Omental fat pad (tissue), 4 donors: ENCODE results near the gene VSIG8. TPM values are rescaled to one million over a fixed set of nuclear protein-coding genes. Genes with fewer than 3 reads are reported as not detected.

ENCODE experiments used
- ATAC-seq: fragments of 150-250 bp; one replicate; pipeline ENCODE4 v1.9.1; 2016; ENCODE audit warnings: mild to moderate bottlenecking, moderate library complexity; ENCODE audit not compliant: low FRiP score
- DNase-seq: peaks from one replicate; pipeline ENCODE4 v3.0.0-alpha.2; 2019; ENCODE audit warnings: low spot score
- total RNA-seq, 4 donors: library from RNA; depleted of rRNA; stranded (reverse); fragments of >200 nt; gene quantifications; one replicate each; pipeline ENCODE4 v1.1.0, GENCODE V29; 2016
- TF ChIP-seq, protein P1 (sequence below), 3 donors: fragments of 450-650 bp; IDR thresholded peaks; one replicate each; pipeline ENCODE4 v1.5.1; 2016 to 2017; ENCODE audit warnings: antibody characterized with exemption in 3 of 3, mild to moderate bottlenecking in 3 of 3, moderate library complexity in 2 of 3

Gene VSIG8
- total RNA-seq, 4 donors from 2014 or later = not detected

DNA sequence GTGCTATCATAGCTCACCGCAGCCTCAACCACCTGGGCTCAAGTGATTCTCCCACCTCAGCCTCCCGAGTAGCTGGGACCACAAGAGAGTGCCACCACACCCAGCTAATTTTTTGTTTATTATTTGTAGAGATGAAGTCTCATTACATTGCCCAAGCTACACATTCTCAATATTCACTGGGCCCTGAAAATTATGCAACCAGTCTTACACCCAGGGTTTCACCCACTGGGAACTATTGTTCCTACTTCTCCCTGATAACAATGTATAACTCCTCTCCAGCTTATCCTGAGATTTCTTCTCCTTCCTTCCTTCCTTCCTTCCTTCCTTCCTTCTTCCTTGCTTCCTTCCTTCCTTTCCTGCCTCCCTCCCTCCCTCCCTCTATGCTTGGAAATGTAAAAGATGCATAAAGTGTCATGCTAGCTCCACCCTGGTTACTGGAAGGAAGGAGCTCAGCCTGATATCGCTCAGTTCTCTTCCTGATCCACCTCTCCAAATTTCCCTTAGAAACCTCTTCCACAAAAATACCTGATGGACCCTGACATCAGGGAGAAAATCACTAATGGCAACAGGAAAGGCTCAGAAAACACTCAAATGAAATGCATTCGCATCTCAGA lies 11.2 kb upstream of the VSIG8 start:
- no peak for DNase-seq
- TF ChIP-seq, protein P1, sequence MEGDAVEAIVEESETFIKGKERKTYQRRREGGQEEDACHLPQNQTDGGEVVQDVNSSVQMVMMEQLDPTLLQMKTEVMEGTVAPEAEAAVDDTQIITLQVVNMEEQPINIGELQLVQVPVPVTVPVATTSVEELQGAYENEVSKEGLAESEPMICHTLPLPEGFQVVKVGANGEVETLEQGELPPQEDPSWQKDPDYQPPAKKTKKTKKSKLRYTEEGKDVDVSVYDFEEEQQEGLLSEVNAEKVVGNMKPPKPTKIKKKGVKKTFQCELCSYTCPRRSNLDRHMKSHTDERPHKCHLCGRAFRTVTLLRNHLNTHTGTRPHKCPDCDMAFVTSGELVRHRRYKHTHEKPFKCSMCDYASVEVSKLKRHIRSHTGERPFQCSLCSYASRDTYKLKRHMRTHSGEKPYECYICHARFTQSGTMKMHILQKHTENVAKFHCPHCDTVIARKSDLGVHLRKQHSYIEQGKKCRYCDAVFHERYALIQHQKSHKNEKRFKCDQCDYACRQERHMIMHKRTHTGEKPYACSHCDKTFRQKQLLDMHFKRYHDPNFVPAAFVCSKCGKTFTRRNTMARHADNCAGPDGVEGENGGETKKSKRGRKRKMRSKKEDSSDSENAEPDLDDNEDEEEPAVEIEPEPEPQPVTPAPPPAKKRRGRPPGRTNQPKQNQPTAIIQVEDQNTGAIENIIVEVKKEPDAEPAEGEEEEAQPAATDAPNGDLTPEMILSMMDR (IDR thresholded peaks at IDR 0.05) = no peak
- ATAC-seq = no peak

DNA sequence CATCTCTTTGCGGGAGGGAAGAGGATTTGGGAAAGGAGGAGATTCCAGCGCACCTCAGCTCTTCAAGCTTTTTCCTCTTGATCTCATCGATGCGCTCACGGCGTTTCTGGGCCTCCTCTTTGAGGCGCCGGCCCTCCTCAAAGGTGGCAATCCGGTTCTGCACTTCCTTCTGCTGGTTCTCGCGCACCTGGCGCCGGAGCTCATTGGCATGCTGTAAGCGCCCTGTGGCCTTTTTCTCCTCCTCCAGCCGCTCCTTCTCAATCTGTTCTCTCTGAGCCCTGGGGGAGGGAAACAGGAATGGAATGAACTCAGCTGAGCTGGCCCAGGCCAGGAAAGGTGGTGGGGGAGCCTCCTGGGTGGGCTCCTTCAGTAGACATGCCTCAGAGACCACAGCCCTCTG lies 10.4 kb upstream of the VSIG8 start:
- TF ChIP-seq, protein P1 (IDR thresholded peaks at IDR 0.05) = no peak

DNA sequence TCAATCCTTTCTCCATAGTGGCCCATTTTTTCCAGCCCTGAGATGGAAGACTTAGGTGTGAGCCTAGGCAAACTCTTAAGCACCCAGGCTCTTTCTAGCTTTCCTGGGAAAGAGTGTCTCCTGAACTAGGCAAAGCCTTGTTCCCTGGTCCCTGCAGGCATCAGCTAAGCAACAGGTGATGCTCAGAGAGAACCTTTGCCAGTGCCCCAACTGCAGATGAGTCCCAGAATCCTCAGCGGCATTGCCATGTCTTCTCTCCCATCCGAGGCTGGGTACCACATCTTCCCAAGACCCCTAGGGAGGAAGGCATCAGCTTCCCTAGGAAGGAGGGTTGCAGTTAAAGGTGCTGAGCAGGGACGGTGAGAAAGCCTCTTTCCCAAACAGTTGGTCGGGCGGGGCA lies 8.2 kb upstream of the VSIG8 start:
- no peak for DNase-seq
- ATAC-seq = no peak
- TF ChIP-seq, protein P1 (IDR thresholded peaks at IDR 0.05) = no peak

More for the DNA sequence above, 10.4 kb upstream of the VSIG8 start:
- ATAC-seq (no peak), DNase-seq (no peak)

DNA sequence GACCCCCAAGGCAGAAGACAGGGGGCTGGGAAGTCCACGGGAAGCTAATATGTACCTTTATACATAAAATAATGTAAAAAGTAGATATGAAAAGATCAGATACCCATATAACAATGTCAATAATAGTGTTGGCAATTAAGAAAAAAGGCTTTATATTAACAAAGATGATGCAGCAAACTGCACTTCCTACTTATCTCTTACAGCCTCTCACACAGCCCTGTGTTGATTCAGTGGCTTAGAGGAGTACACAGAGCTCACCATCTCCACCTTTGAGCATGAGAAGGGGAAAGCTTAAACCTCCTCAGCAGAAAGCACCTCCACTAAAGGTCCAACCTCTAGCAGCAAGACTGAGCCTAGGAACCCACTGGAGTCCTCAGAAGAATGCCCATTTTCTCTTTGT lies 7.2 kb upstream of the VSIG8 start:
- TF ChIP-seq, protein P1 (IDR thresholded peaks at IDR 0.05) = no peak
- DNase-seq (no peak), ATAC-seq (no peak)

DNA sequence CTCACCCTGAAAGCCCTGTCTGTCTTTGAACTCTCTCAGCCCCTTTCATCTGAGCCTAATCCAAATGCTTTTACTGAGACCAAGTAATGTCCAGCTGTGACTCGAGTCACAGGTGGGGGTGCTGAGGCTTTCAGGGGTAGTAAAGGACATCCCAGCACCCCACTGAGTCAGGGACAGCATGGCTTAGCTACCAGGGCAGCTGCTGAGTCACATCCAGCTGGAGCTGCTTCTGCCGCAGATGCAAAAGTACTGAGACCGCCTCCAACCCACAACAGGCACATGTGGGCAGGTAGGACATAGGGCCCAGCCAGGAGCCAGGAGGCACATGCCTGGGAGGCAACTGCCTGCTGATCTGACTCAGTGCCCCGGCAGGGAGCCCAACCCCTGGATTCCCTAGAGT lies 6.7 kb upstream of the VSIG8 start:
- no peak for ATAC-seq
- DNase-seq = no peak
- TF ChIP-seq, protein P1 (IDR thresholded peaks at IDR 0.05) = no peak

DNA sequence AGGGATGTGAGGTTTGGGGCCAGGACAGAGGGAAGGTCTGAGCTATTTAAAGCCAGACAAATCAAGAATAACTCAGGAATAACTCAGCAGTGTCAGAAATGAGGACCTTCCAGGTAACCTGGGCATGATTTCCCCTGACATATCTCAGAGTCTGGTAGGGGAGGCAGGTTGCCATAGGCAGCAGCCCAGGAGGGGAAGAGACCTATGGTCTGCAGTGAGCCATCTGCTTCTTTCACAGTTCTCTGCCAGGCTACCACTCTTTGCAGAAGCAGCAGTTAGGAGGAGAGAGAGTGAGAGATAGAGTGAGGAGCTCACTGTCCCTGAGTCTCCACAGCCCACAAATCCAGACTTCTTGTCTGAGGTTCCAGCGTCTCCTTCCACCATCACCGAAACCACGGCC lies 6.3 kb upstream of the VSIG8 start:
- TF ChIP-seq, protein P1 (IDR thresholded peaks at IDR 0.05) = no peak
- DNase-seq (no peak), ATAC-seq (no peak)

DNA sequence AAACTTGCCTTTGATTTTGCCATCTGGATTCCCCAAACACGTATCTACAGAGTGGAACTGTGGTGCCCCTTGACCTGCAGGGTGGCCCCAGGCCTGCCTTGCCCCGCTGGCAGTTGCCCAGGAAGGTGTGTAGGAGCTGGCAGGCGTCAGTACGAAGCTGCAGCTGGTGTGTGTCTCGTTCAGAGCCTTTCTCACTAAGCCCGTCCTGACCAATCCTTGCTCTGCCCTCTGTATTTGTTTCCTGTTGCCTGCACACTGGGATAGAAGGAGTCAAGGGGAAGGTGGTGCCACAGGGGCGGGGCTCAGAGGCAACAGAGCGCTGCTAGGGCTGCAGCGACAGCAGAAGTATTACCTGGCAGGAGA lies 5.2 kb upstream of the VSIG8 start:
- DNase-seq = no peak
- TF ChIP-seq, protein P1 (IDR thresholded peaks at IDR 0.05) = no peak
- peak; percentile 55 for ATAC-seq
